Heart left ventricle (tissue), 13 donors: ENCODE results near the gene SLC7A10.

Experiments used
- CTCF ChIP-seq, 12 donors: fragments of 200-600 bp; sonication (generic) in 4 of 12; IDR thresholded peaks; one replicate each; pipeline versions ENCODE4 v1.5.0 to v1.8.0; 2018 to 2022; ENCODE audit warnings: antibody characterized with exemption in 12 of 12, mild to moderate bottlenecking in 5 of 12
- POLR2A ChIP-seq, 2 donors: fragments of 450-650 bp; IDR thresholded peaks; one replicate each; pipeline ENCODE4 v1.6.1; 2017; ENCODE audit warnings: antibody characterized with exemption in 2 of 2, mild to moderate bottlenecking in 2 of 2, moderate library complexity in 2 of 2
- donor health status: ischemic (EF 13 %, LVEDD 7.1; RV severe dilation, severe dysfunction).
- donor health status: DM: no; HTN: yes; CAD: no.
- donor health status: DM: no; HTN: no; CAD: no.
- donor health status: ischemic (EF 25% LVEDD 6.9; RV normal size, moderate dysfunction).
- donor health status: ischemic (EF 25% LVEDD 5.7; RV mildly dilated, moderate dysfunction).
- donor health status: ischemic (EF 35%, LVEDD 5.7; RV mildly dilated, moderate dysfunction).
- donor health status: nonischemic (EF 11% LVEDD 7.7; RV severe dilation, severe dysfunction).
- donor health status: DM: yes; HTN: yes; CAD: no.
- donor health status: PGD.
- donor health status: ischemic (EF 29% LVEDD 5.4; RV normal size, mild dysfunction).
- donor health status: nonischemic (EF 23%, LVEDD 6.1; RV moderate dilation, normal function).

- no peak for TF ChIP-seq CTCF (IDR thresholded peaks at IDR 0.05)
- TF ChIP-seq POLR2A (IDR thresholded peaks at IDR 0.05): no peak
Measured at GRCh38 chr19:33219261-33219815, 6.3 kb downstream of the SLC7A10 start.
